A549 (cell line): ENCODE data around the gene RASGRF1.

Source experiments
- E2F6 ChIP-seq: IDR thresholded peaks from 2 replicates; pipeline ENCODE4 v1.6.1; 2012; ENCODE audit warnings: low read depth, borderline replicate concordance
- EP300 ChIP-seq, 2 experiments: fragments of >200 bp; sonication (Bioruptor Twin); formaldehyde crosslinking; IDR thresholded peaks; 2 replicates in 1 of 2; 3 replicates in 1 of 2; pipeline ENCODE4 v1.6.1; 2016 to 2017
- FOXS1 ChIP-seq: fragments of 250-450 bp; sonication (Bioruptor Pico); IDR thresholded peaks from 2 replicates; pipeline ENCODE4 v1.5.0; 2020; ENCODE audit warnings: mild to moderate bottlenecking, moderate library complexity
- KDM1A ChIP-seq: fragments of 200-600 bp; sonication (generic); IDR thresholded peaks from 2 replicates; pipeline ENCODE4 v1.6.1; 2016; ENCODE audit warnings: low read depth, mild to moderate bottlenecking
- MAZ ChIP-seq: fragments of 150-350 bp; IDR thresholded peaks from 2 replicates; pipeline ENCODE4 v1.6.1; 2014; ENCODE audit warnings: antibody characterized with exemption, low read depth, low read length, borderline replicate concordance
- NPAS2 ChIP-seq: fragments of 250-450 bp; sonication (Bioruptor Pico); IDR thresholded peaks from 2 replicates; pipeline ENCODE4 v1.8.0; 2022; ENCODE audit warnings: mild to moderate bottlenecking, moderate library complexity, borderline replicate concordance
- POLR2A ChIP-seq: IDR thresholded peaks from 2 replicates; pipeline ENCODE4 v1.6.1; 2012; ENCODE audit warnings: mild to moderate bottlenecking, low read length
- RARB ChIP-seq: fragments of 250-450 bp; sonication (Bioruptor Pico); IDR thresholded peaks from 2 replicates; pipeline ENCODE4 v1.8.0; 2021; ENCODE audit warnings: mild to moderate bottlenecking, moderate library complexity
- RCOR1 ChIP-seq: fragments of 150-350 bp; IDR thresholded peaks from 2 replicates; pipeline ENCODE4 v1.6.1; 2014; ENCODE audit warnings: antibody characterized with exemption, low read length, low read depth
- TP53 ChIP-seq: fragments of 250-450 bp; sonication (Bioruptor Pico); IDR thresholded peaks from 2 replicates; pipeline ENCODE4 v1.5.0; 2021; ENCODE audit warnings: mild to moderate bottlenecking, moderate library complexity
- TF ChIP-seq, protein P1 (sequence below): fragments of >200 bp; sonication (Bioruptor Twin); formaldehyde crosslinking; IDR thresholded peaks from 3 replicates; pipeline ENCODE4 v1.5.1; 2016
- TF ChIP-seq, protein P2 (sequence below): IDR thresholded peaks from 2 replicates; pipeline ENCODE4 v1.6.1; 2012

DNA sequence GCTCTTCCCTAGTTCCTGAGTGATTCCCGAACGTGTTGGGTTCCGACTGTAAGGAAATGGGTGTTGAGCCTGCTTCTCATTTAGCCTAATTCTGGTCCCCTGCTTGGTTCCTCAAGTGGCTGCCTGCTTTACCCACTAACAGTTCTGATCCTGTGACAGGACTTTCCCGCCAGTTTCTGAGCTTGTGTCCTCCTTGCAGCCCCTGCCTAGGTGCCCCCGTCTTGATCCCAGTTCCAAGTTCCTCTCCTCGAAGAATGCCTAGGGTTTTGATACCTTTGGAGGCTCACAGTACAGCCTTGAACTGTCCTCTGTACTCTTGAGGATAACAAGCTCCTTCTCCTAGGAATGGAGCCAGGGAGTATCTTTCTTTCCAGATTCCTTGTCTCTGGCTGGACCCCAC is 12.0 kb upstream of the RASGRF1 start:
- TF ChIP-seq EP300 (IDR thresholded peaks at IDR 0.05) (no peak), NPAS2 (CRISPR knock-in tag) (no peak), POLR2A (no peak), TP53 (CRISPR knock-in tag) (no peak), MAZ (no peak), E2F6 (no peak), RARB (CRISPR knock-in tag) (no peak), KDM1A (no peak), FOXS1 (no peak), RCOR1 (no peak)
- TF ChIP-seq, protein P1, sequence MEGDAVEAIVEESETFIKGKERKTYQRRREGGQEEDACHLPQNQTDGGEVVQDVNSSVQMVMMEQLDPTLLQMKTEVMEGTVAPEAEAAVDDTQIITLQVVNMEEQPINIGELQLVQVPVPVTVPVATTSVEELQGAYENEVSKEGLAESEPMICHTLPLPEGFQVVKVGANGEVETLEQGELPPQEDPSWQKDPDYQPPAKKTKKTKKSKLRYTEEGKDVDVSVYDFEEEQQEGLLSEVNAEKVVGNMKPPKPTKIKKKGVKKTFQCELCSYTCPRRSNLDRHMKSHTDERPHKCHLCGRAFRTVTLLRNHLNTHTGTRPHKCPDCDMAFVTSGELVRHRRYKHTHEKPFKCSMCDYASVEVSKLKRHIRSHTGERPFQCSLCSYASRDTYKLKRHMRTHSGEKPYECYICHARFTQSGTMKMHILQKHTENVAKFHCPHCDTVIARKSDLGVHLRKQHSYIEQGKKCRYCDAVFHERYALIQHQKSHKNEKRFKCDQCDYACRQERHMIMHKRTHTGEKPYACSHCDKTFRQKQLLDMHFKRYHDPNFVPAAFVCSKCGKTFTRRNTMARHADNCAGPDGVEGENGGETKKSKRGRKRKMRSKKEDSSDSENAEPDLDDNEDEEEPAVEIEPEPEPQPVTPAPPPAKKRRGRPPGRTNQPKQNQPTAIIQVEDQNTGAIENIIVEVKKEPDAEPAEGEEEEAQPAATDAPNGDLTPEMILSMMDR = no peak
- TF ChIP-seq, protein P2, sequence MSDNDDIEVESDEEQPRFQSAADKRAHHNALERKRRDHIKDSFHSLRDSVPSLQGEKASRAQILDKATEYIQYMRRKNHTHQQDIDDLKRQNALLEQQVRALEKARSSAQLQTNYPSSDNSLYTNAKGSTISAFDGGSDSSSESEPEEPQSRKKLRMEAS = no peak
